NCI-H526 (cell line): ENCODE results near the gene TLR9.
"Not testable (repeated sequence)": the region's sequence is repeated elsewhere in the genome, so short reads cannot be mapped to it uniquely, and the experiment has no call there.

ENCODE experiments used
- DNase-seq, 2 experiments: peaks; one replicate each; lab custom pipeline; 2025; lab: John Stamatoyannopoulos, UW

The TLR9 gene

DNA sequence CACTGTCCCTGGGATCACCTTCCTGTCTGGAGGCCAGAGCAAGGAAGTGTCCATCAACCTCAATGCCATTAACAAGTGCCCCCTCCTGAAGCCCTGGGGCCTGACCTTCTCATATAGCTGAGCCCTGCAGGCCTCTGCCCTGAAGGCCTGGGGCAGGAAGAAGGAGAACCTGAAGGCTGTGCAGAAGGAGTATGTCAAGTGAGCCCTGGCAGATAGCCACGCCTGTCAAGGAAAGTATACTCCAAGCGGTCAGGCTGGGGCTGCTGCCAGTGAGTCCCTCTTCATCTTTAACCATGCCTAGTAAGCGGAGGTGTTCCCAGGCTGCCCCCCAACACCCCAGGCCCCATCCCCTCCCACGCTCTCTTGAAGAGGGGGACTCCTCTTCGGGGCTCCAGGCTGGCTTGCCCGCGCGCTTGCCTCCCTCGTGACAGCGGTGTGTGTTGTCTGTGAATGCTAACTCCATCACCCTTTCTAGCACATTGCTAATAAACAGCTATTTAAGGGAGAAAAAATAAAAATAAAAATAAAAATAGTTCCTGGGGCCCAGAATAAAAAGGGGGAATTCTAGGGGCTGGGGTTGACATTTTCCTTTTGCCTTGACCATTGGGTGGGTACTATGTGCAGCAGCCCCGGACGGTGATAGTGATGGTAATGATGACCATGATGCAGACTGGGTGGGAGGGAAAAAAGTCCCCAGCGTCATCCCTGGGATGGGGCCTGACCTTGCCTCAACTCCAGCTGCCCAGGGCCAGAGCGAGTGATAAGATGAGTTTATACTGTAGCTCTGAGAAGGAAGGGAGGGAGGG, 30.8 kb downstream of the TLR9 start:
- DNase-seq, result no peak

DNA sequence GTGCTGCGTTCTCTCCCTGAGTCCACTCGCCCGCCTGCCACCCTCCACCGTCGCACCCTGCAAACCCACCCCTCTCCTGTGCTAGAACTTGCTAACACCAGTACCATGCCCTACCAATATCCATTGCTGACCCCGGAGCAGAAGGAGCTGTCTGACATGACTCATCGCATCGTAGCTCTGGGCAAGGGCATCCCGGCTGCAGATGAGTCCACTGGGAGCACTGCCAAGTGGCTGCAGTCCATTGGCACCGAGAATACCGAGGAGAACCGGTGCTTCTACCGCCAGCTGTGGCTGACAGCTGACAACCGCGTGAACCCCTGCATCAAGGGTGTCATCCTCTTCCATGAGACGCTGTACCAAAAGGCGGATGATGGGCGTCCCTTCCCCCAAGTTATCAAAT, 32.4 kb downstream of the TLR9 start:
- DNase-seq, result no peak

DNA sequence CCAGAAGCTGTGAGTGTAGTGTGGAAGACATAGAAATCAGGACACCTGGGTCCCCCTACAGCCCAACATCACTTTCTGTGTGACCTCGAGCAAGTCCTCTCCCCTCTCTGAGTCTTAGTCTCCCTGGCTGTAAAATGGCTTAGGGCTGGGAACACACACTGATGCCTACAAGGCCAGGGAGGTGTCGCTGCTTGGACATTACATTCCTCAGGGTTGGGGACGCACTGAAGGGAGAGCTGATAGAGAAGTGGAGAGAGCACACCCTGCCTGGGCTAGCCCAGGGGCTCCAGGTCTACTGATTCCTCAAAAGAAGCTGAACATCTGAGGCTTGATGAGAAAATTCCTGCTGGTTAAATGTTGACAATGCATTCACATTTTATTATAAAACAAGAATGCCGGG, 33.8 kb downstream of the TLR9 start:
- no peak for DNase-seq

DNA sequence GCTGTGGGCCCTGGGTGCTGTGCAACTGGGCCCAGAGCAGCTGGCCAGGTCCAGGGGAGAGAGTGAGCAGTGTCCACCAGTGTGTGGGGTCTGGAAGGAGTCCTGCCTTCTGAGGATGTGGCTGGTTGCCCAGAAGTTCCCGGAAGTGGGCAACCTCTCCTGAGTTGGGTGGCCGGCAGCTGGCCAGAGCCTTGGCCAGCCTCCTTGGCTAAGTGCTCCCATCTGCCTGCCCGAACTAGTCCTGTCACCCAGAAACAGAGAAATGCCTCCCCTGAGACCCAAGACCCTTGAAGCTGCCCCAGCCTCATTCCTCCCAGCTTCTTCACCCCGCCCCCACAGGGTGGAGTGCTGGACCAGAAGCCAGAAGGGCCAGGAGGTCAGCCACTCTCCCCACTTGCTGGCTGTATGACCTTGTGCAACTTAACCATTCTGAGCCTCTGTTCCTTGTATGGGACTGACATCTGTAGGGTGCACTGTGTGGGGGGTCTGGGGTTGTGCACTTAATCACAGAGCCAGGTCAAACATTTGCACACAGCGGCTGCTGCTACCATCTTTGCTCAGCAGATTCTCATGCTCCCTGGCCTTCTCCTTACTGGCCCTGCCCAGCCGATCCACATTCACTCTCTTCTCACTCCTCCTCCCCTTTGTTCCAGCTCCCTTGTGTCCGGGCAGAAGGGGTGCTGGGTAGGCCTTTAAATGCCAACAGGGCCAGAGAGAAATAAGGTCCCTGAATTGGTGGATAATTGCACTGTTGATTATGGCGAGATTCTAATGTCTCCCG, 35.0 kb downstream of the TLR9 start:
- no peak for DNase-seq

DNA sequence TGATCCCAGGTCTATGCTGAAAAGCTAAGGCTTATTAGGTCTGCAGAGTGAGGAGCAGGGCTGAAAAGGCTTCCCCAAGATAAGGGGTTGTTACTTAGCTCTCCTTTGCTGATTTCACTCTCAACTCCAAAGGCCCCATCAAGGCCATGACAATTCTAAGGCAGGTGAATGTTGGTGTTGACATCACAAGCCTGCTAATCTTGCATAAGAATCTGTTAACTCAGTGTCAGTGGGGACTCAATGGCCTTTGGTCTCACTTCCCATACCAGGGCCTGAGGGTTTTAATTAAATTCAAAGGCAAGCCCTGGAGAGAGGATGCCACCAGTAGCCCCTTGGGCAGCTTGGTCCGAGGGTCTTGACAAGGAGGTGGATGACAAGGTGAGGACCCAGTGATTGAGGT, 36.9 kb downstream of the TLR9 start:
- DNase-seq, result no peak

DNA sequence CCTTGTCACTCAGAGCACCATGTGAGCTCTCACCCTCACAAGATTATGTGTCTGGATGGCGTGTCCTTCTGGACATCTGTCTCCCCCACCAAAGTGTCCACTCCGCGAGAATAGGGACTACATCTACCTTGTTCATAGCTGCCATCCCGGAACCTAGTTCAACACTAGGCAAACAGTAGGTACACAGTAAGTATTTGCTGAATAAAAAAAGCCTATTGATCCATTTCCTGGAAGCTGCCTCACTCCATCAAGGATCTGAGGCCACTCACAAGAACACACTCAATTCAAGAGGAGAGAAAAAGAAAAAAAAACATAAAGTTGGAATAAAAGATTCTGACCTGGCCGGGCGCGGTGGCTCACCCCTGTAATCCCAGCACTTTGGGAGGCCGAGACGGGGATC, 38.7 kb downstream of the TLR9 start:
- no peak for DNase-seq

DNA sequence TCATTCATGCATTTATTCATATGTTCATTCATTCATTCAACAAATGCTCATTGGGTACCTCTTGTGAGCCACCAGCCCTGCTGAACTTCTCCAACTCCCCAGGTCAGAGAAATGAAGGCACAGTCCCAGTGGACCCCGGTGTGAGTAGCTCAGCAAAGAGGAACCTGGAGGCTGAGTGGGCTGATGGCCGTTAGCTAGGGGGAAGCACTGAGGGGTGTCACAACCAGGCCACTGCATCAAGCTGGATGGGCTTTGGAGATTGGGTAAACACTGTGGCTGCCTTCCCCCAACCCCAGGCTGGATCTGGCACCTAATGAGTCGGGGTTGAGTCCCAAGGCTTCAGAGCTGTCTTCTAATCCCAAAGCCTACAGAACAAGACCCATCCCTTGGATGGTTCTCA, 39.6 kb downstream of the TLR9 start:
- DNase-seq, result no peak

DNA sequence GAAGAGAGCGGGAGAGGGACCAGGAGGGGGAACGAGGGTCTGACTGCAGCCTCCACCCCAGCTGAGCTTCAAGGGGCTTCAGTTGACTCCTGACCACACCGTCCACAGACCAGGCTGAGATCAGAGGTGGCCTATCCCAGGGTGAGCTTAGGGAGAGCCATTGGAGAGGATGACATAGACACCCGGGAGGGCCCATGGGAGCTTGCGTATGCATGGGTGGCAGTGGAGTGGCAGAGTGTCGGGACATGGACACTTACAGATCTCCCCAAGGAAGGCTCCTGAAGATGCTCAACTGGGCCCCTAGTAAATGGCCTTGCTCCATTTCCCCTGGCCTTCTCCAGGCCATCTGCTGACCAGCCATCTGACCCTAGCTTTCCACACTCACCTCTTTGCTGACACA, 40.1 kb downstream of the TLR9 start:
- DNase-seq, result no peak

DNA sequence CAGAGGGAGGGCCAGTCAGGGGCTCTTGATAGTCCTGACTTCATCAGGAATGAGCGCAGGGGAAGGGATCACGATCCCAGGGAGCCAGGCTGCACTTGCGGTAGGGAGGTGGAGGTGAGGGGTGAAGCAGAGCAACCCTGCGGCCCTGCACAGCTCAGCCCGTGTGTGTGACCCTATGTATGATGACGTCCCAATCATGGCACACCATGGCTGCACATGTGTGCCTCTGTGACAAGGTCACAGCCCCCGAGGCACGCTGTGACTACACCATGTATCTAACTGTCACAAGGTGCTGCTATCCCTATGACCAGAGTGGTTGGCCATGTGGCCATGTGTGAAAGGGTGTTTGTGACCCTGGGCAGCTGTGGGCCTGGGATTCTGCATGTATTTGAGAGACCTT, 40.8 kb downstream of the TLR9 start:
- no peak for DNase-seq

DNA sequence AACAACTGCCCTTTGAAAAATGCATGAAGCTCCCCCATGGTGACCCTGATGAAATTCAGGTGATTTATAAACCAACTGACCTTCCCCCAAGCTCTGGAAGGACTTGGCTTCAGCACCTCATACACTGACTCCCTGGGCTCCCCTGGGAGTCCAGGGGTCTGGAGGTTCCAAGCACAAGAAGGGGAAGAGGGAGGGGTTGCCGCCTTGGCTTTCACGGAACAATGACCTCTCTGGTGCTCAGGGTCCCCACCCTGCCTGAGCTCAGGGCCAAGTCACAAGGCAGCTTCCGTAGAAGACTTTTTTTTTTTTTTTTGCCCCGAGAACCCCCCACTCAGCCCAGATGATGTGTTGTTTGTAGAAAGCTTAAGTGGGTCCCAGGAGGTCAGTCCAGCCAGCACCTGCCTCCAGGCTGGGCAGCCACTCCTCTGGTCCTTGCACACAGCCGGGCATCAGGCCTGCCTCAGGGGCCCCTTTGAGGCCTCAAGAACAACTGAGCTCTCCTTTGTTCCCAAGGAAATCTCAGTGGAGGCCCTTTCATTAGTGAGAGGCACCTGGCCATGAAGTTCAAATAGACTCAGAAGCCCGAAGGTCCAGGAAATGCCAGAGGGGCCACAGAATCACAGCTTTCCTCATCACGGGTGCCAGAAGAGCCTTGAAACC, 41.5 kb downstream of the TLR9 start:
- no peak for DNase-seq

DNA sequence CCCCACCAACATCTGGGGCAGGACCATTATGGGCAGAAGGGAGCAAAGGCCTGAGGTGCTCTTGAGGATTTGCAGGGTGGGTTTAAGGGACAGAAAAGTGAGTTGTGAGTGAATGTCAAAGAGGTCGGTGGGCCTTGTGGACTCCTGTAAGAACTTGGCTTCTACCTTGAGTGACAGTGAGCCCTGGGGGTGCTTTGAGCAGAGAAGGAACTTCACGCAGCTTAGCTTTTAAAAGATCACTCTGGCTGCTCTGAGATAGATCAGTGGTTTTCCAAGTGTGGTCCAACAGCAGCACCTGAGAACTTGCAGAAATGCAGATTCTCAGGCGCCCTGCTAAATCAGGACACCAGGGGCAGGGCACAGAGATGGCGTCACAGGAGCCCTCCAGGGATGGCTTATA, 42.8 kb downstream of the TLR9 start:
- no peak for DNase-seq

DNA sequence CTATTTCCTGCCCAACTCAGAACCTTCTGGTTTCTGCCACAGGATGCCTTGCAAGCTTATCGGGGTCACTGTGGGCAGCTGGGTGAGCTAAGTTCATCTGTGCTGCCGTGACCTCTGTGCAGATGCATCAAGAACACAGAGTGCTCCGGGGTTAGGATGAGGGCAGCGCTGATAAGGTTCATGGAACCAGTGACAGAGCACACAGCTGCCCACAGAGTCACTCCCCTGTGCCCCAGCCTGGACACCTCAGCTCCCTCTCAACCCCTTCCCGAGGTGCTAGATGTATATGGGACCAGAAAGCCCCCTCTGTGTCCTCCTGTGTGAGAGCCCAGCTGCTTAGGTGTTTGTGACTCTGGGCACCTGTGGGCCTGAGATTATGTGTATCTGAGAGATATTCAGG, 43.2 kb downstream of the TLR9 start:
- DNase-seq, result no peak

DNA sequence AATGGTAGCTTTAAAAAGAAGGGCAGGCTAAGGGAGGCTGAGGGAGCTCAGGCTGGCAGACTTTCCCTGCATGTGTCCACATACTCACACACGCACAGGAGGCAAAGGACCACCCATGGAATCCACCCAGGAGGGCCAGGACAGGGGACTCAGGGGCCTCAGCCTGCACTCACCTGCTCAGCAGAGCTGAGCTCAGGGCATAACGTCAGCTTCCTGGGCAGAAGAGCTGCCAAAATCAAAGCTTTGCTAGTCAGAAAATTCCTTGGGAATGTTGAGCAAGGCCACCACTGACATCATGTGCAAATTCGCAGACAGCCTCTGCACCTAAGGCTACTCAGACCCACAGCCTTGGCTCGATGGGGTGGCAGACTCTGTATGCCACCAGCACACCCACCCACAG, 43.9 kb downstream of the TLR9 start:
- no peak for DNase-seq

DNA sequence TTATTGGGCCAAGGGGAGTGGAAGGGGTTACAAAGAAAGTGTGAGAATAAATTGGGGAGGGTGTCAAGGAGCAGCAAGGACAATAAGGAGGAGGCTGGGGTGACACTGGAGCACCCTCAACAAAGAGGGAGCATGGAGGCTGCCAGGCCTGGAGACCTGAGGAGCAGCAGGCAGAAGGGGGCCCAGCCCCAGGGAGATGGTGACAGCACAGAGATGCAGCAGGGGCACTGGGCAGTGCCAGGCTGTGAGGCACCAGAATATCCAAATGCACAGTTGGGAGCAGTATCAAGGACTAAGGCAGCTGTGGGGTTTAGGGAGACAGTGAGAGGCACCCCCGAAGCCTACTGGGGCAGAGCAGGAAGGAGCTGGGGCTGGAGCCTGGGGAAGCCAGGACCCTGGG, 46.9 kb downstream of the TLR9 start:
- DNase-seq, result no peak

DNA sequence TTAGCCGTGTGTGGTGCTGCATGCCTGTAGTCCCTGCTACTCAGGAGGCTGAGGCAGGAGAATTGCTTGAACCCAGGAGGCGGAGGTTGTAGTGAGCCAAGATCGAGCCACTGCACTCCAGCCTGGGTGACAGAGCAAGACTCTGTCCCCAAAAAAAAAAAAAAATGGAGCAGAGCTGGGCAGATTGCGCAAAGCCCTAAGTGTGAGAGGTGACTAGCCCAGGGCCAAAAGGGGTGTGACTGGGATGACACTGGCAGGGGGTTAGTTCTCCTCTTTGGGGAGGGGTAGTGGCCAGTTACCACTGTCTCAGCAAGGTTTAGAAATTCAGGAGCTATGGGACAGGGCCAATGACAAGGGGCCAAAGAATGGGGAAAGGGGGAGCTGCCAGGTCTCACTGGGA, 47.3 kb downstream of the TLR9 start:
- not testable (repeated sequence) for DNase-seq

DNA sequence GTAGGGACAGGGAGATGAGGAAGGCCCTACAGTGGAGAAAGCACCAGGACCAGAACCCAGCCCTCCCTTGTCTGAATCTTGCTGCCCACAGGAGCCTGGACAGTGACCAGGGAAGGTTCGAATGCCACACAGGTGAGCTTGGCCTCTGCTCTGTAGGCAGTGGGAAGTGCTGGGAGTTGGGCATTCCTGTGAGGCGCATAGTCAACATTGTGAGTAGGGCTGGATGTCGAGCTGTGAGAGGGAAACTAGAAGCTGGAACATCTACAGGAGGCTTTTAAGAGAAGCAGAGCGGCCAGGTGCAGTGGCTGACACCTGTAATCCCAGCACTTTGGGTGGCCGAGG, 47.8 kb downstream of the TLR9 start:
- no peak for DNase-seq

DNA sequence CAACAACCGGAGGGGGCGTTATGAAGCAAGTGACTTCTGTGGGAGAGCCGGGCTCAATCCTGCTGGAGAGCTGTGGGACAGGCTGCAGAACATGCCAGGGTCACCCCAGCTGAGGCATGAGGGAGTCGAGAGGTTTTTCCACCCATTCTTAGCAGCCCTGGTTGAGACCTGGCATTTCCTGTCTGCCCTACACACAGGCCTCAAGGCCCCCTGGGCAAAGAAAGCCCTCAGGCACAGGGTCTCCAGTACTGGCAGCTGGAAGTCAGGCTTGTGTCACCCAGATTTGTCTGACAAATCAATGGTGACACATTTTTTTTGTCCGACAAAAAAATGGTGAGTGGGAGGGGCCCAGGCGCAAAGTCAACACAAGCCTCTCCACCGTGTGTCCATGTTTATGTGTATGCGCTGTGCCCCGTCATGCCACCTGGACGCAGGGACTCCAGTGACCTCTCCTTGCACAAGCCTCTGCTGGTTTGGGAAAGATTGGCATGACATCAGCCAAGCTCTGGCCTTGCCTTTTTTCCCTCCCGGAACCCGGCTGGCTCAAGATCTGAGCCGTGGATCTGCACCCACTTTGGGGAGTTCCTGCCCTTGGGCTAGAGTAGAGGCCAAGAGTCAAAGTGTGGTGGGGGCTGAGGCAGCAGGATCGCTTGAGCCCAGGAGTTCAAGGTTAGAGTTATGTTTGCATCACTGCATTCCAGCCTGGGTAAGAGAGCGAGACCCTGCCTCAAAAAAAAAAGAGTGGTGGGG, 48.3 kb downstream of the TLR9 start:
- DNase-seq, result no peak

DNA sequence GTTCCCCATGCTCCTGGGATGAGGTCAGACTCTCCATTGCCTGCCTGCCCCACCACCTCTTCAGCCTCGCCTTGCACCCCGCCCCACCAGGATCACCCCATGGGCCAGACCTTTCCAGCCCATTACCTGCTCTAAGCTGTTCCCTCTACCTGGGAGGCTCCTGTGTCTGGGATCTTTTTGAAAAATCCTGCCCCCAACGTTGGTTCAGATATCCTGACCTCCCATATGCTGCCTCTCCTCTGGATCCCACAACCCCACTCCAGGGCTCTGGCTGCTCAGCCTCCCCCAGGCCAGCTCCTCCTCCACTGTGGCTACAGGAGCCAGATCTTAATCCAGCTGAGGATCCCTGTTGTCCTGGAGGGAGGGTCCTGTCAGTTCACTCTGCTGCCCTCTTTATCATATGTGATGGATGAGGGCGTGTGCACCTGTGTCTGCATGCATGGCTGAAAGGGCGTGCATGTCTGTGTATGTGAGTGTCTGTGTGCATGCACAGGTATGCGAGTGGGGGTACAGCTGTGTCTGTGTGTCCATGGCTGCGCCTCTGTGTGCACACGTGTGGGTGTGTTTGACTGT, 49.2 kb downstream of the TLR9 start:
- DNase-seq, result no peak

DNA sequence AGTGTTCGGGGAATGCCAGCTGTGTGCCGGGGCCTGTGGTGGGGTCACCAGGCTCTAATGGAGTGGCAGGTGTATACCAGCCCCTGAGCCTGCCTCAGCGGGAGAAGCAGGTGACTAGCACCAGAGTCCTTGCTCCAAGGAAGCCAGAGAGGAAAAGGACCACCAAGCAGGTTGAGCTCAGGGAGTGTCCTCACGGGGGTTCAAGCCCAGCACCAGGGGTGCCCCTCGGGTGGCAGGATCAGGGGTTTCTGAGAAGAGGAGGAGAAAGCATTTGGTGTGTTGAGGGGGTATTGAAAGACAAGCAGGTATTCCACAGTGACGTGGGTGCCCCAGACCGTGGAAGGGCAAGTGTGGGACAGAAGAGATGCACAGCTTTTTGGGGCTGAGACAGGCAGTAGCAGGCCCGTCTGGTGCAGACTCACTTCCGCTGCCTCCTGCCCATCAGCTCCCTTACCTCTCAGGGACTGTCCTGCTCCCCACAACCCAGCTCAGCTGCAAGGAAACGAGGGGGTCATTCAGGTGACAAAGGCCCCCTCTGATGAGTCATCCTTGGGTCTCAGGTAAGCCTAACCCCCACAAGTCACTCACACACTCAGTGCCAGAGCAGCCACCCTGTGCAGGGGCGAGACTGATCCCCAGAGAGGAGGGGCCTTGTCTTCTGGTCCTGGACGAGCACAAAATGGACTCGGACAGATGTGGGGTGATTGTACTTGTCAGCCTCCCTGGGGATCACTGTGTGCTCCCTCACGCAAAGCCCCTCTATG, 49.8 kb downstream of the TLR9 start:
- DNase-seq, result no peak

DNA sequence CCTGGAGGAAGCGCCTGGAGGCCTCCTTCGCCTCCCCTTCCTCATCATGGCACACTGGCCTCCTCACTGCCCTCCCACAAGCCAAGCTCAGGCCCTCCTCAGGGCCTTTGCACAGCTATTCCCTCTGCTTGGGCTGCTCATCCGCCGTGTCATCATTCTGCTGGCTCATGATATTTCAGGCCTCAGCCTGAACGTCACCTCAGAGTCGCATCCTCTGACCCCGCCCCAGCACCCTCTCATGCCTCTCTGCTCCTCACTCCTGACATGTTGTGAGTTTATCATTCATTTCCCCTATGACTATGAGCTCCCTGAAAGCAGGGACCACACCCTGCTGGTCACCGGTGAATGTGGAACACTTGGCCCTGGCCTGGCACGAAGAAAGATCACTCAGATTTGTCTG, 50.5 kb downstream of the TLR9 start:
- no peak for DNase-seq

DNA sequence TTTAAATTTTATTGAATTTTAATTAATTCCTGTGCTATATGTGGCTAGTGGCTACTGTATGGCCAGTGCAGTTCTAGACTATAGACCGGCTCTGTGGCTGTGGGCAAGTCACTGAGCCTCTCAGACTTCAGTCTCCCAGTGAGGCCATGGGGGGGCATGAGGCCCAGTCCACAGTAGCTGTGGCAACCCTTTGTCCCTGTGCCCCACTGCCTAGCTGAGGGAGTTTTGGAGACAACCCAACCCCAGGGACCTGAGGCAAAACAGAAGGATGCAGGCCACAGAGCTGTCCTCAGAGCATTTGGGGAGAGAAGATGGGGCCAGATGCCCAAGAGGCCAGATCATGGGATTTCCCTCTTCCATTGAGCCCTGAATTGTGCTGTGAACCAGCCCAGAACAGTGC, 52.3 kb downstream of the TLR9 start:
- DNase-seq, result no peak
